Activated CD8-positive, alpha-beta memory T cell treated with anti-CD3 and anti-CD28 coated beads for 24 hours (primary cell): Measurements from ENCODE around the gene CELF2.

ENCODE experiments used
- DNase-seq: peaks from one replicate; pipeline ENCODE4 v3.0.0-alpha.2; 2020

Gene CELF2

DNA sequence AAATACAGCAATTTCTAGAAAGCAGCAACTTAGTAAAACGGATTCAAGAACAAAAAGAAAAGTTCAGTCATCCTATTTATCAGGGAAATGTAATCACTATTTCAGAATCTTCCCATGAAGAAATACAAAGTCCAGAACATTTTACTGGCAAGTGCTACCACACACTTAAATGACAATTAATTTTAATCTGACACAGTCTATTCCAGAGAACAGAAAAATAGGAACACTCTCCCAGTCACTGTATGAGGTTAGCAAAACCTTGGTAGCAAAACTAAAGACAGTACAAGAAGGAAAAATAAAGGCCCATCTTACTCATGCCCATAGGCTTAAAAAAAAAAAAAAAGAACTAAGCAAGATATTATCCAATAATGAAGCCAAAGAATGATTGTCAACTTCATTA is 295.8 kb downstream of the CELF2 start:
- no peak for DNase-seq

DNA sequence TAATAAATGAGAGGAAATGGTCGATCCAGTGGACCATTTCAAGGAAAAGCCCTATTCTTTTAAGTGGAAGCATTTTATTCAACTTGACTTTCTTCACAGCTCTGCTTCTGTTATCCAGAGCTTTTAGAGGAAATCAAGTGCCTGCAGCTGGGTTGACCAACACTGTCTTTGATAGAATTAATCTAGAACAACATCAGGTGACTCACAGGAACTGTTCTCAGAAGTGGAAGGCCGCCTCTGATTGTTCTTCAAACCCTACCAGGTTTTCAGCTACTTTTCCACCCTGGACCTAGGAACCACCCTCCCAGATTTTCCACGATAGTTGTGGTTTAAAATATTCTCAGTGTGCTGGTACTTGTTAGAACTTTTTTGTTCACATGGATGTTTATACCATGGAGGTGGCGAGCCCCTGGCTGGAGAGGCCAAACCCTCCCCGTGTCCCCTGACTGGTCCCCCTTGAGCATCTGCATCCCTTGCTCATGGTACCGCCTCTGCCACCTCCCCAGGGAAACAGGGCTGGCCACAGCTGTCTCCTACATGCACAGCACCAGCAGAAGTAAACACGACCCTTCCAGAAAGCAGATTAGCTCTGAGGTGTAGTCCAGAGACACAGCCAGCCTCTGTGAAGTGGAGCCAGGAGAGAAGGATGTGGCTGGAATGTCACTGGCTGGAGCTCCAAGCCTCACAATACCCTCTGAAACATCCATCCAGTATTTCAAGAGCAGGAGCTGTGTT is 300.4 kb downstream of the CELF2 start:
- DNase-seq, result no peak

DNA sequence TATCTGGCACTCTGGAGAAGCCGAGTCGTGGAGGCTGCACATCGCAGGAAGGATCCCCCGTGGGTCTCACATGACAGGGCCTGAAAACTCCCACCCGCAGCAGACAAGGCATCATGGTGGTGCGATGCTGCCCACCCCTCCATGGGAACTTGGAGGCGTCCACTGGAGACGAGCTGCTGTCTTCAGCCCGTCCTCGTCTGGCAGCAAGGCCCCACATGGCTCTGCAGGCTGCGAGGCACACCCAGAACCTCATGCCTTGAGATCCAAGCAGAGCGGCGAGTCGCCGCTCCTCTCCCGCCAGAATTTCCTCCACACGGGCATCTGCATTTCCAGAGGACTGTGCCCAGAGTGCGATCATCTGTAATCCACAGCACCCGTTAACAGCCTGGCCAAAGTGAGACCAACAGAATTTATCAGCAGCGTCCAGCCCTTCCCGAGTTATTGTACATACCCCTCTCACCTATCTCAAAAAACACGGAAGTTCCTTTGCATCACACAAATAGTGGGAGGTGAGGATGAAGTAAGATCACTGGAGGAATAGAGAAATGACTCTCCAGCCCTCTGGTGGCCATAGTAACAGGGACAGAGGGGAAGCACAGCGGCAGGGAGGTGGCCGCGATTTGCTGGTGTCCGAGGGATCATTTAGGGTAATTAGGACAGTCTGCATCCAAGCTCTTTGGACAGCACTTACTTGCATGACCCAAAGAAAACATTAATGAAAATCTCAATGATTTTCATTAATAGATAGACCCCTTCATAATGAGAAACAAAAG is 301.3 kb downstream of the CELF2 start:
- DNase-seq, result no peak

DNA sequence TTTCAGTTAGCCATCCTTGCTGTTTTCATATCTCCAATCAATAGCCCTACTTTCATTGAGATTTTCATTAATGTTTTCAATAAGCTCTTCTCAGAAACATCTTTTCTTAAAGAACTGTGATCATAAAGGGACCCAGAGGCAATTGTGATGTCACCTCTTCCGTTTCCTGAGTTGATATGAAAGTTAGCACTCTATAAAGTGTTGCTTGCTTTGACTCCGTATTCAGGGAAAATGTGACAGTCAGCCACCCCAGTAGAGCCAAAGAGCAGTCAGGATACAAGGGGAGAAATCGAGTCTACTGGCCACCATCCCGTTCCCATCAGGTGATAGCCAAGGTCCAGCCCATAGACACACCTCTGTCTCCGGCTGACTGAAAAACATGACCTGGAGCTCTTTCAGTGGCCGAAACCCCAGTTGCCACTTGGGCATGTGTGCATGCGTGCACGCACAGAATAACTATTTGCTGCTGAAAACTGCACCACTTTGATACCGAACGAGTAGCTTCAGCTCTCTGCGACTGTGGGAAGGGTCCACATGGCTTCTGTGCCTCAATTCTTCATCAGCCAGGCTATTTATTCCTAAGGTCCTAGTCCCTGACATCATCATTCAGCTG is 302.4 kb downstream of the CELF2 start:
- DNase-seq, result no peak

DNA sequence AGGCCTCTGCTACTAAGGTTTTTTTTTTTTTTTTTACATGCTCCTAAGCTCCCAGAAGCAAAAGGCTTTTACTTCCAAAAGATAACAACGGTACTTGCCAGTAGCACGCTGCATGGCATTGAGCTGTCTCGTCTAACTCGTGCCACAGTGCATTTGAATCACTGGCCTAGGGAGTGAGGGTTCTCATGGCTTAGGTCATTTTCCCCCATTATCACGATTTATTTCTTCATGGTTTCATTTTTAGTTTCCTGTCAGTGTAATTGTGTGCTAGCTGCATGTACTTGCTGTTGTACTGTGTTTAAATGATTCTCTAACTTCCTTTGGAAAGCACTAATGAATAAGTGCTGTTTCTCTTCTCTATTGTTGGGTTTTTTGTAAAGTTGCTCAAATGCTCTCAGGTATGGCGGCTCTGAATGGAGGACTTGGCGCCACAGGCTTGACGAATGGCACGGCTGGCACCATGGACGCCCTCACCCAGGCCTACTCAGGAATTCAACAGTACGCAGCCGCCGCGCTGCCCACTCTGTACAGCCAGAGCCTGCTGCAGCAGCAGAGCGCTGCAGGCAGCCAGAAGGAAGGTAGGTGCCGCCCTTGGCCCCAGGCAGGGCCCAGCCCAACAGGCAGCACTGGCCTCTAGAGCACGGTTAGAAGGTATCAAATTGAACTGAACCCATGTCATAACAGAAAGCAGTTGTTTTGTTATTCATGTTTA is 303.3 kb downstream of the CELF2 start:
- DNase-seq, result peak; percentile 50

DNA sequence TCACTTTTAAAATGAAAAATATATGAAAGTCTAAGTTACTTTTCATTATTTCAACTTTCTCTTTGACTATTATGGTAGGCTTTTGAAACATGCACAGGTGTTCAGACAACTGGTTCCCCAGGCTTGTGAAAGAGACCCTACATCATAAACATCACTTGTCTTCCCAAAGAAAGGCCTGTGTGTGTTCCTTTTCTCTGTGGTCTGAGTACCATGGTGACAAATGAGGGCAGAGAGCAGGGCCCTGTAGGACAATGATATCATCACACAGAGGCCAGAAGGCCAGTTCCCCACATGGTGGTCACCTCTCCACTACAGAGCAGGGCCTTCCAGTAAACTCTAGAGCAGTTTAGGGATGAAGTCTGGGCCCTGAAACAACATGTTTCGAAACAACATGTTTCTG is 305.0 kb downstream of the CELF2 start:
- no peak for DNase-seq

DNA sequence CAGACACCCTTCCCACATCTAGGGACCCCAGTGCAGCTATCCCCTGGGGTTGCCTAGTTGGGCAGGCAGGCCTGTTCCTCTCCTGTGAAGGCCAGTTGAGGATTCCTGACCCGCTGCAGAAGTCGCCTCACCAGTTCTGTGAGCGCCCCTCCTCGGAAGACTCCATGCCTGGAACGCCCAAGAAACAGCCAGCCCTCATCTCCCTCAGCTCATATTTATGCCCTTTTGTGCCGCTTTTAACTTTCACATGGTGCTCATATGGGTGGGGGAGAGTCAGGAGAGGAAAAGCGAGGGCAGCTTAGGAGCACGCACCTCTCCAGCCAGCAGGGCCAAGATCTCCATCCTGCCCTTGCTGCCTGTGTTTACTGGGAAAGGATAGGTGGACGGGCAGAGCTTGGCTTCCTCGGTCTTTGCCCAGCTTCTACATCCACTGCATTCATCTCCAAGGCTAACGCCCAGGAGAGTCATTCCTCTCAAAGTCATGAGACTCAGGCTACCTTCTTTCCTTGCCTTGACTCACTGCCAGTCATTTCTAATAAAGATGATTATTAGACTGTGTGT is 307.2 kb downstream of the CELF2 start:
- DNase-seq, result no peak

DNA sequence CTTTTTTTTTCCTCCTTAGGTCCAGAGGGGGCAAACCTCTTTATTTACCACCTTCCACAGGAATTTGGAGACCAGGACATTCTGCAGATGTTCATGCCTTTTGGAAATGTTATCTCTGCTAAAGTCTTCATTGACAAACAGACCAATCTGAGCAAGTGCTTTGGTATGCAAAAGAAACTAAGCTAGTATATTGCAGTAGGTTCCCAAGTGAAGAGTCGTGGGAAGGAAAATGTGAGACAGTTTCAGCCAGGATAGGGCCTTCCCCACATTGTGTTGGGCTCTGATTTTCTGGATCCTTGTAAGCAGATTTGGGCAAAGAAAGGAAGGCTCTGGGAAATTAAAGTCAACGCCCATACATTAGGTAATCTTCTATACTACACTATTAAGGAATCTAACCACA is 308.1 kb downstream of the CELF2 start:
- no peak for DNase-seq

DNA sequence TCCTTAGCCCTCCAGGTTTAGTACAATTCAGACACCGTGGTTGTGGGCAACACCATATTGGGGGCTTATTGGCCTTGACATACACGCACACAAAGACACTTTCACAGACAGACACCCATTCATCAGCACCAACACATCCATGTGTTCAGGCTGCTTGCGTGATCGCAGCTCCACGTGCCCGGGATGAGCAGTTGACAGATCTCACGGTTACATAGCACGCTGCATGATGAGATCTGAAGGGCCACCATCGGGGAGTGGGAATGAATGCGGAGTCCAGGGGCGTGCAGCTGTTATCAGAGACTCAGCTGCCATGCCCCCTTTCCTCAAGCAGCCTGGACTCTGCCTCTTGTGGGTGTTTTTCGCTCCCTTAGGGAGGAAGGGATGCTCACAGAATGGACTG is 308.6 kb downstream of the CELF2 start:
- no peak for DNase-seq

DNA sequence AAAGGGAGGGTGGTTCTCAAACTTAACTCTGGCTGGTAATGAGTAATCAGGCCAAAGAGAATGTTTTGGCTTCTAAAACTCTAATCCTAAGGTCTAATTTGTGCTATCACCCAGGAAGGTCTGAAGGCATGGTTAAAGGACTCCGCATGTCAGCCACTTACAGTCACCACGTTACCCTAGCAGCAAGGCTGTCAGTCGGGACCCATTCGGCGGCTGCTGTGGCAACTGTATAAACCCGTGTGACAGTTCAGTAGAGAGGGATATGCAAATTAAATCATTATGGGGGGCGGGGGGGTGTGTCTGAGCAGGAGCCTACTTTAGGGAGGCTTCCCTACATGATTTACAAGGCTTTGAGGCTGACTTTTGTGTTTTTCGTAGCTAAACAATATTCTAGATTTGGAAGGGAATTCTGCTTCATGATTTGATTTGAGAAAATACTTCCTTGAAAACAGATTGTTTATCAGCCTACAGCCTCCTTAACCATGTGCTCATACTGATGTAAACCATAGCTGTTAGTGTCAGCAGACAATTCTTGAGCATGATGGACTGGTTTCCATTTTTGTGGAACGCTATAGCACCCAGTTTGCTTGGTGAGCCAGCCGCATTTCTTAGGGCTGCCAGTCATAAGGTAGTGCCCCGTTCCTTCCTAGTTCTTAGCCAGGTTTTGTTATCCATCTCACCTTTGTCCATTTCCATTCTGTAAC is 309.4 kb downstream of the CELF2 start:
- no peak for DNase-seq

DNA sequence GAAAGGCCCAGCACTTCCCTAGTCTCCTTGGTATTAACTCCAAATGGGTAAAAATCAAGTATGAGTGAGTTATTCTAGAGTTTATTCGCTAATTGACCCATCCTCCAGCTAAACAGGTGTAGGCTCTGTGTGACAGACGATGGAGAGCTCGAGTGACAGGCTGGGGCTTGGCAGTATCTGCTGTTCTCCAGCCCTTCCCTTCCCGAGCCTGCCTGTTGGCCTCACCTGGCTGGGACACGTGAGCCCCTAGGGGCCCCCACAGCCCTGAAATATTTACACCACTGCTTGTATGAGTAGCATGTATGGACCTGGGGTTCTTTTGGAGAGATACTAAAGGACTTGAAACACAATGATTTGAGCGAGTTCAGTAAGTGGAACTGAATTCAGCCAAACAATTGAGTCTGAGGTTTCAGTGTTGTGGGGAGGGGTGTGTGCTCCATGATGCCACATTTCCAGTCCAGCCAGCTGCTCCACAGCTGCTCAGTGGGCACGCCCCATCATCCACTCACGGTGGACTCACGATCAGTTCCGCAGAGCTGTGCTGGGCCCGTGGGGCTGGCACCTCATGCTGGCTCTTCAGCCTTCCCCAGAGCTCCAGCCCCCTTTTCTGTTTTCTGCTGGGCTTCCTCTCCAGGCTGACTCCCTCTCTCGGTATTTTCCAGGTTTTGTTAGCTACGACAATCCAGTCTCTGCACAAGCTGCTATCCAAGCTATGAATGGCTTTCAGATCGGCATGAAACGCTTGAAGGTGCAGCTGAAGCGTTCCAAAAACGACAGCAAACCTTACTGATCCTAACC is 310.8 kb downstream of the CELF2 start:
- no peak for DNase-seq

DNA sequence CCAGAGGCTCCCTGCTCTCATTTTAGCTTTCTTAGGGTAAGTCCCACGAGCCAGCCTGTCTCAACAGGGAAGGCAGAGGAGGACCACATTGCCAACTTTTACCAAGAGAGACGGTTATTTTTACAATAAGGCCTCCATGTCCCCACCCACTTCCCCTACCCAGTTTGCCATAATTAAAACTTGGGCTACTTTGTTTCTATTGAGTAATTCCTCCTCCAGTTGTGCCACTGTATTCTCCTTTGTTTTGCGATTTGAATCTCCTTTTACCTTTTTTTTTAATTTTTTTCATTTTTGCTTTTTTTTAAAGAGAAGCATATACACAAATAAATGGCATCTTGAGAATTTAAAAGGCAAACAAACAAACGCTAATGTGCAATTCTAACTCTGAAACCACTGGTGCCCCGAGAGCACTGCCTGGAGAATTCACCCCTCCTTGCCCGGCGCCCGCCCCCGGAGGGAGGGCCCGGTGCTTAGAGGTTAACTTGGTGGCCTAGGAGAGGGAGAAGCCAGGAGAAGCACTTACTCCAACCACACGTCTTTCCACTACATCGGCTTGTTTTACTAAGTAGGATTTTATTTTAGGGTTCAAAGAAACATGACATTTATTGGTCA is 311.5 kb downstream of the CELF2 start:
- DNase-seq, result no peak

DNA sequence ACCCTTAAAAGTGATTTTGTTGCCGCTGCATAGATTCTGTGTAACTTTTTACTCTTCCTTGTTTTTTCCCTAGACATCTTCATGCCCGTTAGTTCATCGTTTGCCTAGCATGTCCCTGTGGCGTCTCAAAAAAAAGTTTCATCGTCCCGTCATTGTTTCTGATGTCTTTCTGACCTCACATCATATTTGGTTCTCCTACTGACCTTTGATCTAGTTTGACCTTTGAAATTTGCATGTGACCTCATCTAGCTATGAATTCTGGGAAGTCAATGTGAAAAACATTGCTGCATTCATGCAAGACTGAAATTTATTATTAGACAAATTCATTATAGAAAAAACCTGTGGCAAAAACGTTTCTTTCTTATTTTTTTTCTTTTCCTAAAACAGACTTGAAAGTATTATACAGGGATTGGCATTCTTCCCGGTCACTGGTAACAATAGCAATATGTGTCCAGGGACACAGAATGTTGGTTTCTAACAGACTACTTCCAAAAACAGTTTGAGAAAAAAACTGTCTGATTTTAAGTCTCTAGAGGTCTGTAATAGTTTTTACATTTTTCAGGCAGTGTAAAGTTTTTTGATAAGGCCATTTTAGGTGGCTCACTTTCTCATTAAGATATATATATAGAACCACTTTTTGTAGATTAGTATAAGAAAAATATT is 312.8 kb downstream of the CELF2 start:
- DNase-seq, result no peak

DNA sequence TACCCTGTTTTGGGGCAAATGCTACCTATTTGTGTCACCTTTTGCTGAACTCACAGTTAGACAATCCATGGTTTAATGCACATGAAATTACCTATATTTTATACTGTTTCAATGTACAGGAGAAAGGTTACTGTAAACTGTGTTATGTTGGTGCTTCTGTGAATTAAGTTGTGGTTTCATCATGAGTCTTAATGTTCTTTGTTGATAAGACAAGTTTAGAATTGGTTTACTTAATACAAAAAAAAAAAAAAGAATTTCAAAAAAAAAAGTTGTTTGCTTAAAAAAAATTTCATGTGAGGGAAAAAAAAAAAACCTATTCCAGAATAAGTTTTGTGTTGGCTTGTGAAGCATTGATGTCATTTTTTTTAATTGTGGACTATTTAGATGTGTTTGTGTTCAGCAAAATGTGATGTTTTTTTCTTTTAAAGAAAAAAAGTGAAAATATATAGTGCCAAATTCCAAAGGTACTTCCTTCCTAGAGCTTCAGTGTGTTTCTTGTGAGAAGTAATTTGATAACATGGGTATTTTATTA is 313.4 kb downstream of the CELF2 start:
- DNase-seq, result no peak

DNA sequence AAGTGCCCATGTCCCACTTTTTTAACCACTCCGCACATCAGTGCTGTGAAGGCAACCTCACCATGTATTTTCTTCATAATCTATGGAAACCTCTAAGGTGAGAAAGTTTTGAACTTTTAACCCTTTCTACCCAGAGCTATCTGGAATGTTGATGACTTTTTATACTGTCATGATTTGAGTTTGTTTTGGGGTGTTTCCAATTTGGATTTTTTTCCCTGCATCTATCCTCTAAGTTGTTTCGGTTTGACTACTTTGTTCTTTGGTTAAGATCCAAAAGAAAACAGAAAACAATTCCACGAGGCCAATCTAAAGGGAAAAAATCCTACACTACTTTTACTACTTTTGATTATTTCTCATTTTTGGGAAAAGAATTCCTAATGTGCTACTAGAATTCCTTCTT is 314.1 kb downstream of the CELF2 start:
- no peak for DNase-seq

DNA sequence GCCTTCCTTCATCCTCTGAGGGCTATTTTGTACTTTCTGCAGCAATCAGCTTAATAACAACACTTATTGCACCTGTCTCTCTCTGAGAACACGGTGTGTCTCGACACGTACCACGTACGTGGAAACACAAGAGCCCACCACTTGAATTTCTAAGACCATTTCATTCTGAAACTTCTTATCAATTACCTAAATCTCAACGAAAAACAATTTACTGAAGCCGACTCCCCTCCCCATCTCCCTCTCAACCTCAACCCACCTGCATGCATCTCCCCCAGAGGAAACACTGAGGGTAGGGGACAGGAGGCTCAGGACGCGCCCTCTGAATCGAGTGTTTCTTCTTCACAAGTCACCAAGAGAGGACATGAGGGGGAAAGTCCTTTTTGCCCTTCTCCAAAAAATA is 315.2 kb downstream of the CELF2 start:
- DNase-seq, result no peak

DNA sequence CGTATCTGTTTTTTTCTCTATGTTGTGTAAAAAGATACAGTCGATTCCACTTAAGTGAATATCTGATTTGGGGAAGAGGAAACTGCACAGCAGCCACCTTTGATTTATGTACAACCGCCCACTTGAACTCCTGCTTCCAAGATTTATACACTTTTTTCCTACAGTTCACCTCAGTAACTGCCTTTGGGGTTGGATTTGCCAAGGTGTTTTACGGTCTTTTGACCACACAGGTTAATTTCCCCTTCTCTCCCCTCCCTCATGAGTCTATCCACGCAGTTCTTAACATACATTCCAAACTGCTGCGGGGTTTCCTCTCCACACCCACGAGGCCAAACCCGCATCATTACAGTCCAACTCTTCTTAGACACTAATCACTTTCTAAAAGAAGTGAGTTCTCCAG is 316.8 kb downstream of the CELF2 start:
- peak; percentile 37 for DNase-seq

DNA sequence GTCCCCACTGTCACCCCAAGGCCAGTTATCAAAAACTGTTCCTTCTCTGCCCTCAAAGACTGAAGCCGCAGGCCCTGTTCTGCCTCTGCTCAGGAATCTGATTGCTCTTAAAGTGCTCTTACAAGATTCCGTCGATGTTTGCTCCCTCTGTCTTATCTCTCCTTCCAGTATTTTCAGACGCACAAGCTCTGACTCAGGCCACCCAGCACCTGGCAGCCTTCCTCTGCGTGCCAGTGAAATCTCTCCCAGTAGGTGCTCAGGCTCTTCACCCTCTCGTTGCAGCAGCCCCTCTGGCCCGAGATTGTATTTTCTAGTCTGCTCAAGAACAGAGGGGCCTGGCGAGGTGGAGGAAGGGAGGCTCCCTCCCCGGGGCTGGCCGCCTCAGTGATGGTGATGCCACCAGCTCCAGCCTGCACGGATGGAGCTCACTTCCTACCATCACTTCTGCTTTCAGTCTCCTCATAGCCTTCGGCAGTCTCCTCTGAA is 317.5 kb downstream of the CELF2 start:
- peak; percentile 56 for DNase-seq

DNA sequence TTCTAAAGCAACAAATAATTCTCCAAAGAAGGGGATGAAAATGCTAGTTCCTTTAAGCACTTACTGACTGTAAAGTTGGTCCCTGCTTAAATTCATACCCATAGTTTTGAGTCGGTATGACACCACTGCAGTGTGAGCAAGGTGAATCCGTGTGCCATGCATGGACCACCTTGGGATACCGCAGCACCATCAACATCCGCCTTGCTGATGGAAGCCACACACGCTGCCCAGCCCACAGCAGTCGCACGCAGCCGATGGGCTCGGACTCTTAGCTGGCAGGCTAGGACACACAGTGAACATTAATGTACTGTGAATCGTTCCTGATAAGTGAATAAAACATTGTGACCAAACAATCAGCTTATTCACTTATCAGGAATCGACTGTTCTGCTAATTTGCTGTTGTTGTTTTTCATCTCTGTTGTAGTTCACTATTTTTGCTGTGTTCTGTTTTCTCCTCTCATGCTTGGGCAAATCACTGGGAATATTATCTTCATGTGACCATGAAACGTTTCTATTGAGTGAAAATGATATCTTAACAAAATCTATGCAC is 318.3 kb downstream of the CELF2 start:
- DNase-seq, result peak; percentile 26

DNA sequence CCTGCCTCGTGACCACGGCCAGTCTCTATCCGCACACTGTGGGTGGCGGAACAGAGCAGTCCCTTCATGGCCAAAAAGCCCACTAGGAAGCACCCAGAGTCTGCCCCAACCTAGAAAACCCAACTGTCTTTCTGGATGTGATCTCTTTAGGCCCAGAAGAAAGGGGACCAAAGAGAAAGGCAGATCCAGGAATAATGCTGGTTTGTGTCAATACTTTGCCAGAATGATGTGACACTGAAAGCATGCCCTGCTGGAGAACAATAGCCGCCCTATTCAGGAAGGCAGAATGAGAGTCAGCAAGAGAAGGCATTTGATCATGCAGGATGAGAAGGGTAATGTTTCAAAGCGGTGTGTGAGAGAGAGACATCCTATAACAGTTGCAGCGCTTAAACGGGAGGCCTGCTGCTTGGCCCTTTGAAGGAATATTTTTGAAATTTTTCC is 319.1 kb downstream of the CELF2 start:
- DNase-seq, result peak; percentile 55
